NCI-H1105 (cell line): ENCODE results near the gene ARHGEF16.
A peak's percentile ranks its signal among the peaks of the same experiment; 100 is the strongest.

ENCODE experiments used
- DNase-seq: peaks from one replicate; lab custom pipeline; 2025; lab: John Stamatoyannopoulos, UW

Gene ARHGEF16

DNA sequence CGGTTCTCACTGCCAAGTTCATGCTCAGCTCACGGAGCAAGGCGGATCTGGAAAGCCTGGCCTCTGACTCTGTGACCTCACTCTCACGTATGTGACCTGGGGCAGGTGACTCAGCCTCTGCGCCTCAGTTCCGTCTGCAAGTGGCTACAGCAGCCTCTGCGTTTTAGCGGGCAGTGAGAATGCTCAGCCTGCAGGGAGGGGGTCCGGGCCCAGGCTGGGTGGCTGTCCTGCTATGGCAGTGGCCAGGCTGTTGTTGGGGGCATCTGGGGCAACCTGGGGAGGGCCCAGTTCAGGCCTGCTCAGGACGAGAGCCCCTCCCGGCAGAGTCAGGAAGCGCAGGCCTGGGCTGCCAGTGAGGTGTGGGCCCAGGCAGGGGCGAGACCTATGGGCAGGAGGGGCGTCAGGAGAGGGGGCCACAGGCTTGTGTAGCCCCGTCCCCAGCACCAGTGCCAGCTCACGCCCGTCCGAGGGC lies 27.9 kb downstream of the ARHGEF16 start:
- no peak for DNase-seq

DNA sequence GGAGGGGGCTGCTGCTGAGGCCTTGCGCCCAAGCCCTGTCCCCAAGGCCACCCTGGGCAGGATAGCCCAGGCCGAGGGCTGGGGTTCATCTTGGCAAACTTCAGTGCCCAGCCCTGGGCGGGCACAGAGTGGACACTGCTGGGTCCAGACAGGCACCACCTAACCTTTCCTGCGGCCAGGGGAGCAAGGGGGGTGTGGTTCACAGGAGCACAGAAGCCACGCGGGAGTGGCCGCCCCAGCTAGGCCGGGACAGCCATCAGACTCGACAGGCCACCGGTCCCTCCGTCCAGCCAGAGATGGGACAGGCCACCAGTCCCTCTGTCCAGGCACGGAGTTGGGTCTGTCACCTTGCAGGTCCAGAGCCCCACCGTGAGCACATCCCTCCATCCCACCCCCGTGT lies 28.9 kb downstream of the ARHGEF16 start:
- no peak for DNase-seq

DNA sequence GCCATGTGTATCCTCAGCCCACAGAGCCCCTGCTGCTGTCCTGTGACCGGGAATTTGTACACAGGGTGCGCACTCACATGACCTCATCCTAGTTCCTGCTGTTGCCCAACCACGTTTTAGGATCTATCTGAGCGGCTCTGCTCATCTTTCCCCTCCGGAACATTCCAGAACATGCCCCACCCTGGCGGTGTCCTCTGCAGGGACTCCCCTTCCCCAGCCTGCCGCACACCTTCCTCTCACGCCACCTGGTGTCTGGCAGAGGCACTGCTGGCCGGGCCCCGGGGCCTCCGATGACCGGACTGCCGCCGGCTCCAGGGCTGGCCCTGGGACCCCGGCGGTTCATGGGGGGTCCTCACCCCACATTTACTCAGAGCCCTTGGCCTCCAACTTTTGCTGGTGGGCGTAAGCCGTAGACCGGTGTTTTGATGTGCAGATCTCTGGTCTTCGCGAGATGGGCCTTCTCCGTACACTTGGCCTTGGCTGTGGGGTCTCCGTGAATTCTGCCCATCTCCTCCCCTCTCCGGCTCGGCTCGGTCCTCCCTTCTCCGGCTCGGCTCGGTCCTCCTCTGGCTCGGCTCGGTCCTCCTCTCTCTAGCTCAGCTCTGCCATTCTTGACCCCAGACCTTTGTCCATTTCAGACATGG lies 29.5 kb downstream of the ARHGEF16 start:
- DNase-seq, result no peak

DNA sequence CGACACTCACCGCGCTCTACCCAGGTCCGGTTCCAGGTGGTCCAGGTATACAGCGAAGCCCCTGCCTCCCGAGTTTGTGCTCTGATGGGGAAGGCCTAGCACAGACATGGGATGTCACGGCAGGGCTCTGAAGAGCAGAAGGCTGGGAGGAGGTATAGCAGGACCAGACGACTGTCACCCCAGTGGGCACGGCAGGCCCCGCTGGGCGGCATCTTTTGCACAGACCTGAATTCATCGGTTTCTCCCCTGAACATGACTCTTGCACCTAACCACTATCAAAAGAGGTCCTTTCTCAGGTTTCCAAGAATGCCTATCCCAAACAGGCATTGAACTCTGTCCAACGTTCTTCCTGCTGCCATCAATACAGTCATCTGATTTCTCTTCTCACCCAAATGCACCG lies 30.6 kb downstream of the ARHGEF16 start:
- no peak for DNase-seq

DNA sequence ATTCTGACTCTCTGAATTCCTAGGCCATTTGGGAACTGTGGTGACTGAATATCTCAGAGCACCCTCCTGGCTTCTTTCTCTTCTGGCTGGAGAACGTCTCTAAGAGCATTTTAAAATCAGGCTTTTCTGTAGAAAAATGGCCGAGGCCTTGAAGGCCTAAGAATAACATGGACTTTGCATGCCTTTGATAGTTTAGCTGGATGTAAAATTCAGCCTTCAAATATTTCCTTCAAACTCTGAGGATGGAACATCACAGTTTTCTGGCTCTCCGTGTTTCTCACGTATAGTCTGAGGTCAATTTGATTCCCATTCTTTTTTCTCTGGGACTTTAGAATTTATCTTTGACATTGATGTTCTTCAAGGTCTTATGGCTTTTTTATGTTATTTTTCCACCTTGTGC lies 34.0 kb downstream of the ARHGEF16 start:
- DNase-seq, result no peak

GRCh38 chr1:3490046-3490745 lies 35.7 kb downstream of the ARHGEF16 start:
- DNase-seq, result no peak

GRCh38 chr1:3491291-3492246 lies 37.1 kb downstream of the ARHGEF16 start:
- peak; percentile 53 for DNase-seq

GRCh38 chr1:3492545-3493246 lies 38.2 kb downstream of the ARHGEF16 start:
- DNase-seq, result no peak

DNA sequence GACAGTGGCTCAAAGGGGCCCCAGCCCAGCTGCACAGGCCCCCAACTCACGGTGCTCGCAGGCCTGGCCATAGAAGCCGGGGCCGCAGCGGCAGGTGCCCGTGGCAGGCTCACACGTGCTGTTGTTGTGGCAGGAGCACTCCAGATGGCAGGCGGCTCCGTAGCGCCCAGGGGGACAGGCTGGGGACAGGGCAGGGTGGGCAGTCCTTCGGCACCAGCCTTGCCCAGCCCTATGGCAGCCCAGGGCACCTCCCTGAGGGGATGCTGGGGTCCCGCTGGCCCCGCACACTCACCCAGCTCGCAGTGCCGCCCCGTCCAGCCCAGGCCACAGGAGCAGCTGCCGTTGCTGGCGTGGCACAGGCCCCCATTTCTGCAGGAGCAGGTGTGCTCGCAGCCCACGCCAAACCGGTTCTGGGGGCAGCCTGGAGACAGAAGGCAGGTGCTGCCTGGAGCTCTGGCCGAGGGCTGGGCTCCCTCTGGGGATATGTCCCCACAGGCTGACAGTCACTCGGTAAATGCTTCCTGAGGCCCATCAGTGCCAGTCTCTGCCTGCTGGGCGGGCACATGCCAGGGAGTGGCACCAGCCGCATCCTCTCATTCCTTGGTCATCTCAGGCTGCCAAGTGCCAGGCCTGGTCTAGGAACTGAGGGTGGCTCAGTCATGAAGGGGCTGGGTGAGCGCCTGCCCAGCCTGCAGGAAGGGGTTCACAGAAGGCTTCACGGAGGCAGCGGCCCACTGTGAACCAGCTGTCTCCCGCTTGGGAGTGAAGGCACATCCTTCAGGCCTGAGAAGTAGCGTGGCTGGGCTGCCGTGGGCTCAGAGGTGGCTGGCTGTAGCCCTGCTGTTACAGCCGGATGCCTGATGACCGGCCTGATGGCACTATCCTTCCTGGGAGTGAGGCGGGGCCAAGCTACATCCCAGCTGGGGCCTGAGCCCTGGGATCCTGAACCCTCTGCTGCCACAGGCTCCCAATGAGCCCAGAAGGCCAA lies 40.1 kb downstream of the ARHGEF16 start:
- DNase-seq, result peak; percentile 90

GRCh38 chr1:3495776-3496745 lies 41.6 kb downstream of the ARHGEF16 start:
- DNase-seq, result no peak

DNA sequence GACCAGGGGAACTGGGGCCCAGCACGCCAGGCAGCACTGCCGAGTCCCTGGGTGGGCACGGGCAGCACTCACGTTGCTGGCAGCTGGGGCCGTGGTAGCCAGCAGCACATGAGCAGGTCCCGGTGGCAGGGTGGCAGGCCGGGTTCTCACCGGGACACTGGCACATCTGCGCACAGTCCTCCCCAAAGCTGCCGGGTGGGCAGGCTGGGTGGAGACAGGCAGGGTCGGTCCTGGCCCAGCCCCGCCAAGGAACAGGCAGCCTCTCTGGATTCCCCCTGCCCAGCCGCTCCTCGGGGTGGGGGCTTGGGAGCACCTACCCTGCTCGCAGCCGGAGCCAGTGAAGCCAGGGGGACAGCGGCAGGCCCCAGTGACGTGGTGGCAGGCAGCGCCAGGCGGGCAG lies 42.5 kb downstream of the ARHGEF16 start:
- DNase-seq, result no peak

GRCh38 chr1:3497521-3497920 lies 43.1 kb downstream of the ARHGEF16 start:
- DNase-seq, result no peak

DNA sequence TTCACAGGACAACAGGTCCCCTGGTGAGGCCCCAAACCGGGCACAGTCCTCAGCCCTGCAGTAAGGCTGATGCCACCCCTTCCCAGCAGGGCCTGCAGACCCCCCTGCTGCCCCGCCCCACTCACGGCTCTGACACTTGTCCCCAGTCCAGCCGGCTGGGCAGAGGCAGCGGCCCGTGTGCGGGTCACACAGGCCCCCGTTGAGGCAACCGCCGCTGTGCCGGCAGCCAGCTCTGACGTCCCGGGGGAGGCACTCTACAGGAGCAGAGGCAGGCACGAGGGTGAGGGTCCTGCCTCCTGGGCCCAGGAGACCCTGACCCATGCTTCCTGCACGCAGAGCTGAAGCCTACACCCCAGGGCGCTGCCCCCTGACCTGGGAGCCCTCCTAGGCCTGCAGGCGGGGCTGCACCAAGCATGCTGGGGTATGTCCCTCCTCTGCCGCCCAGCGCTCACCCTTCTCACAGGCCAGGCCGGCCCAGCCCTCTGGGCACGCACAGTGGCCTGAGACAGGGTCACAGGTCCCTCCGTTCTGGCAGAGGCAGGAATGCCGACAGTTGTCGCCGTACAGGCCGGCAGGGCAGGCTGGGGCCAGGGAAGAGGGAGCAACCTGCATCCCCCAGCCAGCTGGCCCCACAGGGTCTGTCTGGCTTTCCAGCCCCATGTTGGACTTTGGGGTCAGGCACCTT lies 43.9 kb downstream of the ARHGEF16 start:
- DNase-seq, result no peak

- no peak for DNase-seq
Measured at GRCh38 chr1:3498986-3499385, 44.5 kb downstream of the ARHGEF16 start.

GRCh38 chr1:3499611-3500010 lies 45.1 kb downstream of the ARHGEF16 start:
- no peak for DNase-seq

- DNase-seq, result no peak
Measured at GRCh38 chr1:3500265-3500835, 45.9 kb downstream of the ARHGEF16 start.

DNA sequence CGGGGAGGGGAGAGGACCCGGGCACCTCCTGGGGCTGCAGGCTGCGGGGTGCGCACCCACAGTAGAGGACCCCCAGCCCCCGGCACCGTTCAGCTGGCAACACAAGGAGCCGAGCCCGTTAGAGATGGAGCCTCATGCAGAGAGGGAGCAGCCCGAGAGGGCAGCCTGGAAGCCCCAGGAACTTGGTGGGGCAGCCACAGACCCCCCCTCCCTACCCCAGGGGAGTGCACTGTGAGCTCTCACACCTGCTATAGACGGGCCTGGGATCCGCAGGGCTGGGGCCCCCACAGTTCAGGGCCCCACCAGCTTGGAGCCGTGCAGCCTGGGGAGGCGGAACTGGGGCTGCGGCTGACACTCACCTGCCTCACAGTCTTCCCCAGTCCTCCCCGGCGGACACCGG lies 47.0 kb downstream of the ARHGEF16 start:
- no peak for DNase-seq

GRCh38 chr1:3501856-3502640 lies 47.6 kb downstream of the ARHGEF16 start:
- DNase-seq, result no peak
